Measurements from ENCODE around the gene BCL2A1.
"Not testable (repeated sequence)": the region's sequence is repeated elsewhere in the genome, so short reads cannot be mapped to it uniquely, and the experiment has no call there.

Gene BCL2A1

DNA sequence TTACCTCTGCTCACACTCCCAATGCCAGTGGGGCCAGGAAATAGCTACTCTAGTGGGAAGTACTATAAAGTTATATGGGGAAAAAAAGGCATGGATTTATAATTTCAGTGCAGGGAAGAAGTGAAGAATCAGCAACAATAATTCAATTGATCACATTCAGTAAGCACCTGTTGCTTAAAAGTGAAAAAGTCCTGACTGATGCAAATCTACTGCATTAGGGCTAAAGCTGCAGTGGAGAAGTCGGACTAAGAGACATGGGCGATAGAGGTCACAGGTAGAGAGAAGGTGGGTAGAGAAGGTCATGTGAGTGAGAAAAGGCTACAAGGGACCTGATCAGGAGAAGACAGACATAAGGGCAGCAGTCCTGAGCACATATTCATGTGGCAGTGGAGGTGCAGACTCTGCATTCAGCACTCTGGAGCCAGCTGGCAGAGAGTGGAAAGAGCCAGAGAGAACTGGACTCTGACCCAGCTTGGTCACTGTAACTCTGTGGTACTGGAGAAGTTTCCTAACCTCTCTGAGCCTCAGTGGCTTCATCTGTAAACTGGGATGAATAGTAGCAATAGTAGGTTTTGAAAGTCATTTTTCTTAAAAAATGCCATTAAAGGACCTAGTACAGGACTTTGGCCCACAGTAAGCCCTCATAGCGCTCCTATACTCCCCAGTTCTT lies 17.6 kb upstream of the BCL2A1 start:
- DNase-seq: no peak

DNA sequence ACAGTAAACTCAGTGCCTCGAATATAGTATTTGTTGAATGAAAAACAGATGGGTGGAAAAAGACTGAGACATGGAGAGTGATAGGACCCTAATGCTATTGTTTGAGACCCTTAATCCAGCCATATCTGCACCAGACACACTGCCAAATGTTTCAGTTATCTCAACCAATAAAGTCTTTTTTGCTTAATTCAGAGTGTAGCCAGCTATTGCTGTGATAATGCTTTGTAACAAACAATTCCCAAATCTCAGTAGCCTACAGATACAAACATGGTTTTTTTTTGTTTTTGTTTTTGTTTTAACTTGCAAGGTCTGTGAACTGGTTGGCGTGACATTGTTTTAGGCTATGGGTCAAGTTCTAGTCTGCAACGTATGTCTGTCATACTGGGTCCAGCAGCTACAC lies 17.0 kb upstream of the BCL2A1 start:
- no peak for DNase-seq

DNA sequence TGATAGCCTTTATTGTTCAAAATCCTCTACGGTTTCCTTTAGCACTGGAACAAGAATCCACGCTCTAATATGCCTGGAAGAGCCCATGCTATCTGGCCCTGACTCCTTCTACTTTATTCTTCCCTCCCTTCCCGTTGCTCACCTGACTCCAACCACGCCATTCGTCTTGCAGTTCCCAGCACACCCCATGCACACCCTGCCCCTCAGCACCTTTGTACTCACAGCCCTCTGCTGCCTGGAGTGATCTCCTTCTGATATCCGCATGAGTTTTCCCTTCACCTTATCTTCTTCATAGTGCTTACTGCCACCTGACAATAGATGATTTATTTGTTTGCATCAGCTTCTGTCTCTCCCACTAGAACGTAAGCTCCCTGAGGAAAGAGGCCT lies 16.6 kb upstream of the BCL2A1 start:
- DNase-seq: no peak

DNA sequence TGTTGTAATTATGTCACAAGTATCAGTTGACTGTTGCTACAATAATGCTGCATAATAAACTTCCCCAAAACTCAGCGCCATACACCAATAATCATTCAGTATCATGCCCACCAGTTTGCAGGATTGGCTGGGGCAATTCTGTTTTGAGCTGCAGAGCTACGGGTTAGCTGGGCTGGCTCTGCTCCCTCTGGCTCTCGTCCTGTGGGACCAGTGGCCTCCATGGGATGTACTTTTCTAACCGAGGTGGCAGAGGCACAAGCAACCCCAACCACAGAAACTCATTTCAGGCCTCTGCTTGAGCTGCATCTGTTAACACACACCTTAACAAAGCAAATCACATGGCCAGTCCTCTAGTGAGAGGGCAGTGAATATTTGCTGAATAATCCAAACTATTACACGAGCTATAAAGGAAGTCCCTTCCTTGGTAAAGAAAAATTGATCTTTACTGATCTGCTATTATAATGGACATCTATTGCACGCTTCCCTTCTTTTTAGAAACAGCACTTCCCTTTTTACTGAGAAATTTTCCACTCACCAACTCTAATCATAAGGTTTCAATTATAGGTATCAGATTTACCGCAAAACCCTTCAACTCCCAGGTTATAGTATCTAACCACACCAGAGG lies 10.9 kb upstream of the BCL2A1 start:
- DNase-seq: peak; percentile 23

DNA sequence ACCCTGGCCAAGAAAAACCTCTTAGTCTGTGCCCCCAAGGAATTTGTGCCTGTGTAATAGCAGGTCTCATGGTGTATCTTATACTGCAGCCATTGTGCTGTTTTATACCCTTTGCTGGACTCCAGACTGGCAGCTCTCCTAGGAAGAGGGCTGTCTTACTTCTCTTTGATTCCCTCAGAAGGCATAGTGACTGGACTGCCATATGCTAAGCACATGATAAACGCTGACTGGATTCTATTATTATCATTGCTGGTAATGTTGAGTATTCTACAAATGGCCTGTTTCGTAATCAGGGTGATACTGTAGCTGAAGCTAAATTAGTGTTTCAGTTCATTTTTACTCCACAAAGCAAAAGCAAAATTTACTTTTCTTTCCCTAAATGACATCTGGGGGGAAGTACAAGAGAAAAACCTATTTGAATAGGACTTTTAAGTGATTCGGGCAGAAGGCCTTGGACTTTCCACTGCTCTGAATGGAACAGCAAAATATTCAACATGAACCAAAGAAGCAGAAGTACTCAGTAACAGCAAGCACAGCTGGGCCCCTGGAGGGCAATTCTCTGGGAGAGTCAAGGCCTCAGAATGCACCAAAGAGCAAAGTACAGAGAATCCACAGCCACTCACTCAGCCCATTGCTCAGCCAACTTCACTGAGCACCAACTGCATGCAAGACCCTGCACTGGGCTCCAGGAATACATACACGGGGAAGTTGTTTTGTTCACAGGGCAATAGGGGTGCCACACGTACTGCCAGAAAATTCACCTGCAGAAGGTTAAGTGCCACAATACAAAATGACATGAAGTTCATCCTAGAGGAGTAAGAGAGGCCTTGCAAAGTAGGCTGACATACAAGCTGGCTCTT lies 7.9 kb upstream of the BCL2A1 start:
- peak; percentile 34 for DNase-seq

DNA sequence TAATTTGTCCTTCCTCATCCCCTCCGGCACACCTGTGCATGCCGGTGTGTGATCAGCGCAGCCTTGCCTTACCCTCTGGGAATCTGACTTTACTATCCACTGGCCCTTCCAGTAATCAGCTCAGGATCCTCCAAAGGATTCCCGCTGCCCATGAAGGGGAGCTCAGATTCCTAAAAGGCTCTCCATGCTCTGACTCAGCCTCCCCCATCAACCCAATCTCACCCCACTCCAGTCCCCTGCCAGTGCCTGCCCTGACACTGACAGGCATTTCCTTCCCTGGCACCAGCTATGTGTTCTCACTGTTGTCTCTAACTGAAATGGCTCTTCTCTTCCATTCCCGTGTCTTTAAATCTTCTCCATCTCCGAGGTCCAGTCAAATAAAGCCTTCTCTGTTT lies 7.3 kb upstream of the BCL2A1 start:
- DNase-seq: no peak

DNA sequence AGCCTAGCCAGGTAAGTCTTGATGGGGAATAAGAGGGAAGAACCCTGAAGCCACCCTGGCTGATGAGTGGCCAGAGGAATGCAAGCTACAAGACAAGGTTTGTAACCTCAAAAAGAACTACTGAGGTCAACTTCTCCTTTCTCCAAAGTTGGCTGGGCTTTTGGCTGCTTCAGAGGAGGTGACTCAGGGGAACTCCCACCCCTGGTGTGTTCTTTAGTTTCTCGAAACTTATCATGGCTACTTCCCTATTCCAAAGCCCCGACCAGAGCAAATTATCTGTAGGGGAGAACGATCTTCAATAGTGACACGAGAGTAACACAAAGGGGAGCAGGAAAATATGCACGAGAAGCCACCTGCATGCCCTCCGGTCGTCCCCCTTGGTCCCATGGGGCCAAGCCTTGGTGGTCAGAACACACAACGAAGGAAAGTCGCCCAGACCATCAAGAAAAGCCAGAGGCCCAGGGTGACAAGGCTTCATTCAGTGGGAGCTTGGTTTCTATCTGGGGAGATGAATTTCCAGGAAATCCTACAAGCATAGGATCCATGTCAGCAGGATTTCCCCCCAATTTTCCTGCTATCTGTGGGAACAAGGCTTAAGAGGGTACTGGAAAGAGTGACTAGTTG lies 6.5 kb upstream of the BCL2A1 start:
- DNase-seq: no peak

DNA sequence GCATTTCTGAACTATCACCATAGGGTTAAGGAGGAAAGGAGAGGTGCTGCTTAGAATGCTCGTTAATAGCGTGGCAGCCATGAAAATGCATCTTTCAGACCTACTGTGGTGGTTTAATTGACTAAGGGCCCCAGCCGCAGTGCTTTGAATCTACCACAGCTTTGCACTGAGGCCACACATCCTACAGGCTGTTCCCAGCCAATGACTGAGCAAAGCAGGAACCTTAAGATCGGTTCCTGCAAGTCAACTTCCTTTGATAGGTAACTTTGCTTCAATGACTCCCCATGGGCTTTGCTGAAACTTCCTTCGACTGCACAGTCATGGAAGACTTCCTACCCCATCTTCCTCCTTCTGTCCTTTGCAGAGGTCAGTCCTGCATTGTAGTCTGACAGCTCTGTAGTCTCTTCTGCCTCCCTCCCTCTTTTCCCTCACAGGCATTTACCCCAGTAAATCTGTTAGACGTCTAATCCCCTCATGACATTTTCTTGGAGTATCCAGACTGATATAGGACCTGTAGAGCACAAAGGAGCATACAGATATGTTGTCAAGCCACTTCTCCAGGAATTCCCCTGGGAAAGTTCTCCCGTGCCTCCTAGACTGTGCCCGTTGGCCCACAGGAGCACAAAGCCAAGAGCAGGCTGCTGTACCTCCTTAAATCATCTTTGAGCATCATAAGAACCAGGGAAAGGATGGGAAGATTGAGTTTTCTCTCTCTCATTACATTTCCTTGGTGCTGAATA lies 2.6 kb upstream of the BCL2A1 start:
- no peak for DNase-seq

DNA sequence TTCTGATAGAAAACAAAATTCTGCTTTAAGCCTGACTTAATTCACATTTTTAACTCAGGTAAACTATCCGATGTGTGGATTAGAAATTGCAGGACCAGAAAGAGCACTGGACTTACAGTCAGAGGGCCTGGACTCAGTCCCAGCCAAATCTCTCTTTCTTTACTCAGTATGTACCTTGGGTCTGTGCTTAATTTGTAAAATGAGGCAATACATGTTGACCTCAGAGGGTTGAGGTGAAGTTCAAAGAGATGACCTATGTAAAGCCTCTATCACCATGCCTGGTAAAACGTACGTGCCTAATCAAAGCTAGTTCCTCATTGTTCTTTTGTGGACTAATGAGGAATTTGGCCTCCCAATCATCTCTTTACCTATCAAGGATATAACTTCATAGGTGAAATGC lies 1.9 kb upstream of the BCL2A1 start:
- no peak for DNase-seq

DNA sequence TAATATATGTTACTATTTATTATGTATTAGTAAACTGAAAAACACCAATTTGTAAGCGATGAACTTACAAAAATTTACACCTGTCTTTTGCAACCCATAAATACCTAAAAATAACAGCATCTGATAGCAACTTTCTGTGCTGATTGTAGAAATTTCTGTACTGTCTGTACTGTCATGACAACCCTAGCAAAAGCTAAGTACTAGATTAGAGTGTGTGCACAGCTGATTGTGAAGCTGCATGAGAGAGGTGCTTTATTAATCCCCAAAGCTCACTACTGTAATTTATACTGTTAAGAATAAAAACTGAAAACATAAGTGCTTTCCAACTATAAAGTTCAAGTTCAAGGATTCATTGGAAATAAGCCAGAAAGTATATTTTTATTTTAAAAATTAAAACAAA lies 815 bp downstream of the BCL2A1 start:
- no peak for DNase-seq

DNA sequence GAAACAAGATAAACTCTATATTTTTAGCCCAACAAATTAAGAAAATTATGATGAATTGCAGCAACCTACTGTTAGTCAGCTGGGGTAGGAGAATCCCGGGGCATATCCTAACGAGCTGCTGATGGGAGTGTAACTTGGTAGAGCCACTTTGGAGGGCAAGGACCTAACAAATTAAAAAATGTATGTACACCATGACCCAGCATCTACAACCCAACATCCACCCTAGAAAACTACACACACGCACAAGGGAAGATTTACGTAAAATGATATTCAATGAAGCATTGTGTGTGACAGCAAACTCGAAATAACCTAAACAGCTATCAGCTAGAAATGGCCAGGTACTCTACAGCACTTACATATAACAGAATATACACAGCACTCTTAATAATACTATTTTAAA lies 1.9 kb downstream of the BCL2A1 start:
- no peak for DNase-seq

DNA sequence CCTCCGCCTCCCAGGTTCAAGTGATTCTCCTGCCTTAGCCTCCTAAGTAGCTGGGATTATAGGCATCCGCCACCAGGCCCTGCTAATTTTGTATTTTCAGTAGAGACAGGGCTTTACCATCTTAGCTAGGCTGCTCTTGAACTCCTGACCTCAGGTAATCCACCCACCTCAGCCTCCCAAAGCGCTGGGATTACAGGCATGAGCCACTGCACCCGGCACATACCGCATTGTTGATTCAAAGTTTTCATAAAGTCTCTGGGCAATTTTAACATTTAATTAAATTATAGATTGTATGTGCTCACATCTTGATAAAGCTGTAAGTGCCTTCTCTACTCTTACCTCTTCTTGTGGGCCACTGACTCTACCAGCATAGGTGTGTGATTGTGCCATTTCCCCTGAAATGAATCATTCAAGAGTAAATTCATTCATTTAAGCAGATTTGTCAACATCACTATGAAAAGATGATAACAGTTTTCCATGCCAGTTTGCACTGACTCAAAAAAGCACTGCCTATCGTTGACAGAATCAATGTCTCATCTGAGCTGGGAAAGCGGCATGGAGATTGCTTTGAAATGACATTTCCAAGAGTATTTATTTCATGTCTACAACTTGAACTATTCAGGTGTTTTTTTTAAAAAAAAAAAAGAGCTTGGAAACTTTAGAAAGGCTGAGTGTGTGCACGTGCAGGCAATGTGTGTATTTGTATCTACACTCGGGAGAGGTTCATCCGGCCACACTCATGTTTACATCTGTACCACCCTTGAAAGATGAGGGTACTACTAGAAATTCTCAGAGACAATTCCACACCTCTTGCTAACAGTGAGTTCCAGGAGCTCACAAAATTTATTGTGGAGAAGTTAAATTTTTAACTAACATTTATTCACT lies 3.5 kb downstream of the BCL2A1 start:
- no peak for DNase-seq

DNA sequence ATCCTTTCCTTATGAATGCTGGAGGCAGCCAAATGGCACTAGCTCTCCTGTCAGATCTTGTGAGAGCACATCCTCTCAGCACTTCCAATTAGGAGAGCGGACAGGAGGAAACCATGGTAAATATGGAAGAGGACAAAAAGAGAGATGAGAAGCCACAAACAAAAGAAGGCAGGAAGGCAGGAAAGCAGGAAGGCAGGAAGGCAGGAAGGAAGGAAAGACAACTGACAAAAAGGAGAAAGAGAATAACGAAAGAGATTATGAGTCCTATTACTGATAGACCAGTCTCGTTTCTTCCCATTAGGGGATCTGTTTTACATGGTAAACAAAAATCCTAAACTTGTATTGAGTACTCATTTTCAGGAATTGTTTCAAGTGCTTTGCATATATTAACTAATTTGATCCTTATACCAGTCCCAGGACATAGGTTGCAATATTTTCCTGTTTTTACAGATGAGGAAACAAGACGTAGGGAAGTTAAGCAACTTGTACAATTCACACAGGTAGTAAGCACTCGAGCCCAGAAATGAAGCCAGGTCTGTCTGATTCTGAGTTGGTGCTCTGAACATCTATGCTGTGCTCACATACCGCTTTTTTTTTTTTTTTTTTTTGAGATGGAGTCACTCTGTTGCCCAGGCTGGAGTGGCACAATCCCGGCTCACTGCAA lies 4.2 kb downstream of the BCL2A1 start:
- no peak for DNase-seq

DNA sequence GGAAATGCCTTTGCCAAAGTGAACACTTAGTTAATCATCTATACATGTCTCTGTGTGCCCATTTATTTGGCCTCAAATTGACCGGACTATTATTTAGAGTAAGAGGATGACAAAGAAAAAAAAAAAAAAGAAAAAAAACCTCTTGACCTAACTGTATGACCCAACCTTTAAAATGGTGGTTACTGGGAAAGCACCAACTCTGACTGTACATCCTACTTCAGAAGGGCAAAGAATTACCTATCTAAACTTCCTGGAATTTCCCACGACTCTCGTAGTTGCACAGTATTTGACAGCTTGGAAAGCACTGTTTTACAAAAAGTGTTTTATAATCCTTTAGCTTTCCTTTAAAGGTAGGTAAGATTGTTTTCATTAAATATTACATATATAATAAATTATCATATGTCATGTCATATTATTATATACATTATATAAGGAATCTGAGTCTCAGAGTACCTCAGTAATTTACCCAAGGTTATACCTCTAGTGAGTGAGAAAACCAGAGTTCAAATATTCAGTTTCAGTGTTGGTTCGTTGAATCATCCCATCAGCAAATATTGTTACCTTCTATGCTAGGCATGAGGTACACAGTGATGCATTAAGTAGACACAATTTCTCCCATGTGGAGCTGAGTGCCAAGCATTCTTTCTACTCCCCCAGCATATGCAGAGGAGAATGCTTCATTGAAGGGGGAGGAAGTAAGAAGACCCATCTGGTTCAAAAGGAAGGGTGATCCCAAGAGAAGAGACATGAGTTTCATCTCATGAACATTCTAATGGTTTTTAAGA lies 5.0 kb downstream of the BCL2A1 start:
- no peak for DNase-seq

DNA sequence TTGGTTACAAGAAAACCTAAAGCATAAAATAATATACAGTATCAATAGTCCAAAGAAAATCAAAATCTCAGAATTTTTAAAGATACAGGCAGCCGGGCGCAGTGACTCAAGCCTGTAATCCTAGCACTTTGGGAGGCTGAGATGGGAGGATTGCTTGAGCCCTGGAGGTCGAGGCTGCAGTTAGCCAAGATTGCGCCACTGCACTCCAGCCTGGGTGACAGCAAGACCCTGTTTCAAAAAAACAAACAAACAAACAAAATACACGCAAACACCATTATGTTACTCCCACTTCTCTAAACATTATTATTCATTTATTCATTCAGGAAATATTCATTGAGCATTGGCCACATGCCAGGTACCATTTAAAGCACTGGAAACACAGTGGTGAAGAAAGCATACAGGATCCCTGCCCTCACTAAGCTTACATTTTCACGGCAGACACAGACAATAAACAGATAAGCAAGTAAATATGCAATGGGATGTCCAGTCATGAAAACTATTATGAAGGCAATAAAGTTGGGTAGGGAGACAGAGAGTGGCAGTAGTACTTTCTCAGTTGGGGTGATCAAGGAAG lies 6.7 kb downstream of the BCL2A1 start:
- DNase-seq: no peak

DNA sequence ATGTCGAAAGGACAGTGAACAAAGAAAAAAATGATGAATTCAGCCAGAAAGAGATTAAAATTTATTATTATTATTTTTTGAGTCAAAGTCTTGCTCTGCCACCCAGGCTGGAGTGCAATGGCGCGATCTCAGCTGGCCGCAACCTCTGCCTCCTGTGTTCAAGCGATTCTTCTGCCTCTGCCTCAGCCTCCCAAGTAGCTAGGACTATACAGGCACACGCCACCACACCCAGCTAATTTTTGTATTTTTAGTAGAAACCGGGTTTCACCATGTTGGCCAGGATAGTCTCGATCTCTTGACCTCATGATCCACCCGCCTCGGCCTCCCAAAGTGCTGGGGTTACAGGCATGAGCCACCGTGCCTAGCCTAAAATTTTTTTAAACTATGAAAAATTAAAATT lies 8.1 kb downstream of the BCL2A1 start:
- DNase-seq: not testable (repeated sequence)

DNA sequence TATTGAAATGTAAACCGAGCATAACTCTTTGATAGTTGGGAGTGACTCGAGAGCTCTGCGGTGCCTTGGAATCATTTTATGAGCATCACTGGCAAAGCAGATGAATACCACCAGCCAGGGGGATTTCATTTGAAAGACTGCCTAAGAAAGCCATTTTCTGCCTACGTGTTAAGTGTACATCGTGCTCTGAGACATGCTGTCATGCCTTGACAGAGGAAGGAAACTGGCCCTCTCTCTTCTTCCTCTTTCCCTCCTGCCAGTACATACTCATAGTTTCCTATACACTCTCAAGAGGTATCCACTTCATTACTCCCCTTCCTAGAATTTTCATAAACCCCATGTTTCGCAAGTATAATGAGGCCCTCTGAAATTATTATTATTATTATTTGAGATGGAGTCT lies 8.8 kb downstream of the BCL2A1 start:
- no peak for DNase-seq

DNA sequence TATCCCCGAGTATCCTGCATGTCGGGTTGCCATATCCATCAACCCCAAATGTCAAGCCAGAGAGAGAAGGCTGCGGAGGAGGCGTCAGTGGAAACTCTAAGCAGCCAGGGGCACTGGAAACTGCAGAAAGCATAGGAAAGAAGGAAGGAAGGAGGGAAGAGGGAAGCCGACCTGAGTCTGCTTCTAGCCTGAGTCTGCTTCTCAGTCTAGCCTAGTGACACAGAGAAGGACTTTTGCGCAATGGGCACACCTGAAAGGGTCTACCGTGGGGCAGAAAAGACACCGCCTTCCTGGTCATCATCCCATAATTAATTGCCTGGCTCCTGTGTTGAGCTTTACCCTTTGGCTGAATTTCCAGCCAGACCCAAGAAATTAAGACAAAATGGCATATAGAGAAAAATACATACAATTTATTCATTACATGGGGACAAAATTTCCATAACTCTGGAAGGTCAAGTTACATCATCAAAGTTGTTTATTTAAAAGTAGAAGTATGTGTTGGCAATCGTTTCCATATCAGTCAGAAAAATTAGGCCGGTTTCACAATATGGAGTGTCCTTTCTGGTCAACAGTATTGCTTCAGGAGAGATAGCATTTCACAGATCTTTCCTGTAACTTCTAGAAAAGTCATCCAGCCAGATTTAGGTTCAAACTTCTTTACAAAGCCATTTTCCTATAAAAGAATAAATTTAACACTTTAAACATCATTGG lies 10.3 kb downstream of the BCL2A1 start:
- no peak for DNase-seq

DNA sequence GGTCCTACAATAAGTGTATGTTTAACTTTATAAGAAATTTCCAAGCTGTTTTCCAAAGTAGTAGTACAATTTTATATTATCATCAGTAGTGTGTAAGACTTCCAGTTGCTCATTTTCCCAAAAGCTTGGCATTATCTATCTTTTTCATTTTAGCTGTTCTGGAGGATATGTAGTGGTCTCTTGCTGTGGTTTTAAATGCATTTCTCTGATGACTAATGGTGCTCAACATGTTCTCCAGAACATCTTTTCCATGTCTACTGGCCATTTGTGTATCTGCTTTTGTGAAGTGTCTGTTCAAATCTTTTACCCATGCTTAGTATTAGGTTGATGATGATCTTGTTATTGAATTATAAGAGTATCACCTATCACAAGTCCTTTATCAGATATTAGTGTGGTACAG lies 13.3 kb downstream of the BCL2A1 start:
- DNase-seq: no peak

Measured in NCI-H69 (cell line).